HEK293 (cell line): ENCODE measurements around the gene ADPGK.

Experiments used
- CTCF ChIP-seq: fragments of 450-650 bp; formaldehyde crosslinking; IDR thresholded peaks from 2 replicates; pipeline ENCODE4 v1.5.1; 2016; ENCODE audit warnings: missing biosample characterization, missing genetic modification characterization
- ZBTB26 ChIP-seq: fragments of 450-650 bp; formaldehyde crosslinking; optimal IDR thresholded peaks from 2 replicates; pipeline ENCODE3; 2016; ENCODE audit warnings: missing biosample characterization, mild to moderate bottlenecking, missing genetic modification characterization
- ZNF169 ChIP-seq: fragments of 450-650 bp; formaldehyde crosslinking; IDR thresholded peaks from 2 replicates; pipeline ENCODE4 v1.5.1; 2016; ENCODE audit warnings: missing biosample characterization, missing genetic modification characterization
- ZNF175 ChIP-seq: fragments of 450-650 bp; formaldehyde crosslinking; IDR thresholded peaks from 2 replicates; pipeline ENCODE4 v1.5.1; 2016; ENCODE audit warnings: missing biosample characterization, missing genetic modification characterization
- ZNF670 ChIP-seq: fragments of 450-650 bp; formaldehyde crosslinking; IDR thresholded peaks from 2 replicates; pipeline ENCODE4 v1.5.1; 2016; ENCODE audit warnings: missing biosample characterization, missing genetic modification characterization, low read depth

- no peak for TF ChIP-seq CTCF (tag by site-specific recombination)
- no peak for TF ChIP-seq ZBTB26 (tag by site-specific recombination)
- no peak for TF ChIP-seq ZNF175 (tag by site-specific recombination)
- TF ChIP-seq ZNF169 (tag by site-specific recombination): no peak
- no peak for TF ChIP-seq ZNF670 (tag by site-specific recombination)
These were observed 22.8 kb downstream of the ADPGK start for GRCh38 chr15:72760590-72761260.
